K562 (cell line): ENCODE measurements around the gene FAM53A. TPM values are rescaled to one million over a fixed set of nuclear protein-coding genes. Genes with fewer than 3 reads are reported as not detected.

Experiments
- ATAC-seq: fragments of 200-7000 bp; cut with Tn5 transposase; 3 replicates; pipeline ENCODE4 v1.9.1; 2020; ENCODE audit warnings: moderate library complexity
- BruUV-seq: library from RNA; stranded (reverse); fragments of 400-500 nt; replicated peaks from 2 replicates; lab custom pipeline; 2021; lab: Mats Ljungman, UMichigan
- CTCF ChIA-PET: fragments of 300-600 bp; formaldehyde crosslinking; extraction: SDS; loops from one replicate; lab custom pipeline; 2021; ENCODE audit warnings: low intra/inter-chr PET ratio; lab: Yijun Ruan, JAX
- POLR2A ChIA-PET: fragments of 300-600, 350-650 bp; sonication (Branson Sonifier 250); formaldehyde crosslinking; extraction: SDS; loops from one replicate; lab custom pipeline; 2021; ENCODE audit warnings: antibody characterized with exemption, inconsistent platforms; lab: Yijun Ruan, JAX
- DNase-seq, 4 experiments: peaks; one replicate each; pipeline versions ENCODE4 v3.0.0 to v3.0.0-alpha.2; 2011 to 2018; ENCODE audit warnings: low spot score in 3 of 4, mixed read lengths in 3 of 4; ENCODE audit errors: extremely low read depth in 1 of 4
- FAIRE-seq: peaks from 2 replicates; lab custom pipeline; 2011; peaks lifted over from hg19 to GRCh38; lab: Jason Lieb, UNC
- H2AFZ ChIP-seq: 2 replicates; pipeline ENCODE4 v1.6.0; 2011; ENCODE audit warnings: low read depth, low read length, control low read depth, inconsistent platforms
- H3K27ac ChIP-seq: fragments of 200-600 bp; 3 replicates; pipeline ENCODE4 v1.8.0; 2011; ENCODE audit warnings: low read depth, mild to moderate bottlenecking, control low read depth, inconsistent platforms, low read length, moderate library complexity, mixed read lengths; ENCODE audit errors: extremely low read depth
- H3K27me3 ChIP-seq, 2 experiments: fragments of 300-600 bp in 1 of 2; 2 replicates in 1 of 2; 3 replicates in 1 of 2; pipeline versions ENCODE4 v1.6.0 to v1.8.0; 2011; ENCODE audit warnings: inconsistent platforms in 2 of 2, low read length in 2 of 2, mild to moderate bottlenecking in 1 of 2, mixed read lengths in 1 of 2, moderate library complexity in 1 of 2; ENCODE audit not compliant: control insufficient read depth in 2 of 2, insufficient read depth in 2 of 2
- H3K36me3 ChIP-seq: fragments of 300-600 bp; 3 replicates; pipeline ENCODE4 v1.8.0; 2011; ENCODE audit warnings: mild to moderate bottlenecking, low read length, inconsistent platforms; ENCODE audit not compliant: control insufficient read depth, insufficient read depth
- H3K4me1 ChIP-seq, 2 experiments: fragments of 200-600 bp in 1 of 2; replicated peaks in 1 of 2; 2 replicates in 1 of 2; 3 replicates in 1 of 2; pipeline versions ENCODE4 v1.5.1 to v1.8.0; 2011; ENCODE audit warnings: inconsistent platforms in 2 of 2, low read length in 2 of 2, mild to moderate bottlenecking in 1 of 2, mixed read lengths in 1 of 2, moderate library complexity in 1 of 2; ENCODE audit not compliant: control insufficient read depth in 2 of 2, insufficient read depth in 2 of 2
- H3K4me2 ChIP-seq: 2 replicates; pipeline ENCODE4 v1.6.1; 2011; ENCODE audit warnings: low read length, control low read depth, inconsistent platforms, mixed read lengths; ENCODE audit not compliant: insufficient read depth
- H3K4me3 ChIP-seq: fragments of 200-600 bp; sonication (generic), shearing (Covaris generic); 2 replicates; pipeline ENCODE4 v1.5.1; 2016; ENCODE audit warnings: control low read depth, inconsistent platforms
- H3K79me2 ChIP-seq: fragments of 200-600 bp; 3 replicates; pipeline ENCODE4 v1.8.0; 2011; ENCODE audit warnings: low read length, inconsistent platforms; ENCODE audit not compliant: control insufficient read depth, insufficient read depth
- H3K9ac ChIP-seq, 2 experiments: 2 replicates each; pipeline versions ENCODE4 v1.6.0 to v1.6.1; 2011; ENCODE audit warnings: low read depth in 2 of 2, low read length in 2 of 2, control low read depth in 1 of 2, inconsistent platforms in 1 of 2, mild to moderate bottlenecking in 1 of 2, mixed read lengths in 1 of 2; ENCODE audit not compliant: insufficient read depth in 1 of 2
- H3K9me1 ChIP-seq: one replicate; pipeline ENCODE4 v1.6.0; 2011; ENCODE audit warnings: inconsistent platforms, mild to moderate bottlenecking, low read length, moderate library complexity; ENCODE audit not compliant: control insufficient read depth, insufficient read depth
- H3K9me3 ChIP-seq: replicated peaks from 2 replicates; pipeline ENCODE4 v1.5.1; 2011; ENCODE audit warnings: low read depth, low read length, inconsistent platforms; ENCODE audit not compliant: control insufficient read depth, insufficient read depth
- H4K20me1 ChIP-seq: replicated peaks from 2 replicates; pipeline ENCODE4 v1.6.1; 2011; ENCODE audit warnings: low read length, inconsistent platforms, mixed read lengths; ENCODE audit not compliant: control insufficient read depth, insufficient read depth
- CBX8 ChIP-seq: fragments of 200-600 bp; sonication (generic); IDR thresholded peaks from 2 replicates; pipeline ENCODE4 v1.6.1; 2012; ENCODE audit warnings: borderline replicate concordance, mixed run types, low read depth, mild to moderate bottlenecking, moderate library complexity, mixed read lengths, low read length, control low read depth, inconsistent platforms; ENCODE audit not compliant: poor library complexity, severe bottlenecking; ENCODE audit errors: extremely low read depth
- KLF13 ChIP-seq: fragments of 450-650 bp; IDR thresholded peaks from 2 replicates; pipeline ENCODE4 v1.6.1; 2016; ENCODE audit warnings: missing genetic modification characterization, low read depth, mild to moderate bottlenecking, missing compliant biosample characterization, moderate library complexity, borderline replicate concordance
- KLF6 ChIP-seq: fragments of 250-450 bp; sonication (Bioruptor Pico); IDR thresholded peaks from 2 replicates; pipeline ENCODE4 v1.4.0; 2020; ENCODE audit warnings: mild to moderate bottlenecking, moderate library complexity, borderline replicate concordance
- NFIC ChIP-seq: fragments of 450-650 bp; IDR thresholded peaks from 2 replicates; pipeline ENCODE4 v1.6.1; 2017; ENCODE audit warnings: mild to moderate bottlenecking, inconsistent platforms
- OTX1 ChIP-seq: fragments of 450-650 bp; formaldehyde crosslinking; IDR thresholded peaks from 2 replicates; pipeline ENCODE4 v1.4.0; 2022; ENCODE audit warnings: mild to moderate bottlenecking
- PCBP1 ChIP-seq: fragments of 200-400 bp; formaldehyde crosslinking; IDR thresholded peaks from 2 replicates; pipeline ENCODE4 v1.6.1; 2018; ENCODE audit warnings: mild to moderate bottlenecking, low read depth, low read length; ENCODE audit not compliant: poor library complexity, severe bottlenecking
- POLR2AphosphoS5 ChIP-seq: IDR thresholded peaks from 2 replicates; pipeline ENCODE4 v1.6.1; 2011; ENCODE audit warnings: mild to moderate bottlenecking, low read depth, low read length, moderate library complexity; ENCODE audit not compliant: control insufficient read depth, insufficient read depth
- ZNF408 ChIP-seq: fragments of 250-450 bp; sonication (Bioruptor Pico); IDR thresholded peaks from 2 replicates; pipeline ENCODE4 v1.4.0; 2020; ENCODE audit warnings: low read depth, mild to moderate bottlenecking, moderate library complexity
- WGBS: fragments of 100-300 bp; shearing (Covaris generic); methylation state at CpG from one replicate; pipeline ENCODE4 v1.1.6; 2016; ENCODE audit warnings: low coverage, mixed read lengths; ENCODE audit not compliant: insufficient coverage; ENCODE audit errors: missing lambda C conversion rate; 5-methylcytosine and 5-hydroxymethylcytosine counted together
- in situ Hi-C: fragments of 300-500 bp; cut with MboI; formaldehyde crosslinking; loops from 4 replicates; pipeline ENCODE4 v1.15.0; 2018; ENCODE audit warnings: inconsistent platforms, mixed read lengths
- intact Hi-C: fragments of 100-400 bp; cut with micrococcal nuclease; formaldehyde crosslinking; loops from 2 replicates; pipeline ENCODE4 v1.14.2; 2022
- polyA plus RNA-seq, 8 experiments: library from polyadenylated mRNA; depleted of rRNA in 4 of 8; stranded (reverse) in 5 of 8; unstranded in 3 of 8; fragments of >200 nt; fragmentation: Nextera tagmentation in 2 of 8; fragmentation: Illumina TruSeq in 1 of 8; extraction: Ambion mirVana in 2 of 8; extraction: Trizol in 1 of 8; gene quantifications; 2 replicates each; pipeline versions ENCODE4 v1.2.1 to v1.2.3, GENCODE V29; 2011 to 2014; ENCODE audit warnings: inconsistent platforms in 1 of 8, missing spikeins in 1 of 8
- total RNA-seq, 7 experiments: library from RNA; depleted of rRNA in 6 of 7; stranded (reverse); fragments of >200 nt in 6 of 7; fragmentation: Illumina TruSeq in 2 of 7; extraction: Trizol in 2 of 7; gene quantifications; 2 replicates each; pipeline versions ENCODE4 v1.2.1 to v1.2.3, GENCODE V29; 2011 to 2021; ENCODE audit warnings: low replicate concordance in 1 of 7

FAM53A gene
- total and polyA plus RNA-seq, 9 of the 15 experiments (the other 6 are each of a cell fraction or from before 2014, with no cell fraction given), result 0.53 to 2.7 (median 1.4) TPM; not detected in 2

DNA sequence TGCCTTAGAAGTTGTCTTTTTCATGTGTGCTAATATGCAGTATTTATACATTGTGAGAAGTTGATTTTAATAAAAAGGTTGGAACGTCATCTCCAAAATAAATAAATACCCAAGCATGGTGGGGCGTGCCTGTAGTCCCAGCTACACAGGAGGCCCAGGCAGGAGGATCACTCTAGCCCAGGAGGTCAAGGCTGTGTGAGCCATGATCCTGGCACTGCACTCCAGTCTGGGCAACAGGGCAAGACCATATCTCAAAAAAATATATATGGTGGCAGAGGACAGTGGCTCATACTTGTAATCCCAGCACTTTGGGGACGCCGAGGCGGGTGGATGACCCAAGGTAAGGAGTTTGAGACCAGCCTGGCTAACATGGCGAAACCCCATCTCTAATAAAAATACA, 21.6 kb upstream of the FAM53A start:
- H3K9me3 ChIP-seq, result no peaks in the 10 kb centered on the region
- H3K27ac ChIP-seq, result no peak overlapping the region
- POLR2A ChIA-PET, result interaction anchor here (0.6 to 6.8 kb wide), 5 partner anchors 12 to 143 kb away, joined by 3 to 49 read pairs (median 4); no protein-coding TSS in a partner anchor
- CTCF ChIA-PET, result no interaction called here
- H3K4me3 ChIP-seq, result no peak overlapping the region
- no peak for TF ChIP-seq KLF6 (CRISPR knock-in tag)
- TF ChIP-seq CBX8, result no peak
- peak; percentile 26; the same call in 1 of the 2 replicates for TF ChIP-seq POLR2AphosphoS5
- no peak overlapping the region for H2AFZ ChIP-seq
- 88% methylated on average over 6 of the region's 6 CpGs for WGBS
- in situ Hi-C loops (no loop called here), intact Hi-C loops (no loop called here)
- H3K4me1 ChIP-seq, result peaks cover 10 to 16% of the 10 kb centered on the region in 2 experiments; a peak in 4 of 5 replicates
- H3K79me2 ChIP-seq, result peaks cover 94% of the 10 kb centered on the region
- peak overlapping the region in 1 of 2 experiments; percentile 77; a peak in 1 of 4 replicates for H3K9ac ChIP-seq
- ATAC-seq, result no peak
- peaks cover 49% of the 10 kb centered on the region for H4K20me1 ChIP-seq
- H3K27me3 ChIP-seq, result no peaks in the 10 kb centered on the region
- no TSS peak for BruUV-seq
- H3K4me2 ChIP-seq, result no peak overlapping the region
- DNase-seq, result no peak
- peaks cover 3% of the 10 kb centered on the region for H3K9me1 ChIP-seq
- H3K36me3 ChIP-seq, result peaks cover 92% of the 10 kb centered on the region
- no peak for FAIRE-seq

DNA sequence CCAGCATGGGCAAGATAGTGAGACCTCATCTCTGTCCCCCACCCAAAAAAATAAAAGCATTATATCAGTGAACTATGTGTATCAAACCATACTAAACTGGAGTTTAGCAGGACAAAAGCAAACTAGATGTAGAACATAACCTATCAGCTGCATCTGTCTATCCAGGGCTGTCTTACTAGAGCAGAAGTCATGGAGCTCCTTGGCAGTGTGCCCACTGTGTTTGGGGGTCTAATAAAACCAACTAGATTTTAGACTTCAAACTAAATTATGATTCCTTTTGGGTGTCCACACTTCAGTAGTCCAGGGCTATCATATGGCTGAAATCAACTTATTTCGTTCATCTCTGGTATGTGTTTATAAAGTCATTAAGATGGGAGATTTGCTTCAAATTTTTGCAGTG, 19.8 kb upstream of the FAM53A start:
- DNase-seq (no peak), ATAC-seq (no peak; the same call in 2 of the 3 replicates), FAIRE-seq (no peak)
- CTCF ChIA-PET, result no interaction called here
- Histone ChIP-seq H3K27ac (no peak overlapping the region), H4K20me1 (peaks cover 34% of the 10 kb centered on the region), H3K9me1 (peaks cover 3% of the 10 kb centered on the region), H3K36me3 (peaks cover 94% of the 10 kb centered on the region), H2AFZ (no peak overlapping the region), H3K79me2 (peaks cover 82% of the 10 kb centered on the region), H3K9ac (no peak overlapping the region), H3K4me3 (no peak overlapping the region), H3K4me2 (no peak overlapping the region), H3K9me3 (no peaks in the 10 kb centered on the region), H3K27me3 (no peaks in the 10 kb centered on the region), H3K4me1 (peaks cover 0 to 5% of the 10 kb centered on the region in 2 experiments; a peak in 3 of 5 replicates)
- BruUV-seq, result no TSS peak
- peak; percentile 60 for TF ChIP-seq NFIC
- no peak for TF ChIP-seq ZNF408 (CRISPR knock-in tag)
- no peak for TF ChIP-seq KLF13 (tag)
- no peak for TF ChIP-seq OTX1
- no peak for TF ChIP-seq PCBP1
- POLR2A ChIA-PET, result interaction anchor here (0.6 to 1.5 kb wide), 5 partner anchors 9 to 666 kb away, joined by 3 to 10 read pairs (median 3); partner anchors contain the start of genes TACC3 and TMEM129
- intact Hi-C loops, result no loop called here
- 86% methylated on average over 1 of the region's 1 CpG for WGBS
- in situ Hi-C loops, result no loop called here
